Stimulated activated CD8-positive, alpha-beta memory T cell treated with anti-CD3 and anti-CD28 coated beads, Interleukin-7, amount 100 ng/mL, for 1 hour (primary cell): Measurements from ENCODE around the gene OR10A7.
"Not testable (repeated sequence)": the region's sequence is repeated elsewhere in the genome, so short reads cannot be mapped to it uniquely, and the experiment has no call there.

ENCODE experiments used
- DNase-seq, 2 donors: peaks; one replicate each; pipeline ENCODE4 v3.0.0-alpha.2; 2020; ENCODE audit warnings: low read depth in 2 of 2

Gene OR10A7, protein sequence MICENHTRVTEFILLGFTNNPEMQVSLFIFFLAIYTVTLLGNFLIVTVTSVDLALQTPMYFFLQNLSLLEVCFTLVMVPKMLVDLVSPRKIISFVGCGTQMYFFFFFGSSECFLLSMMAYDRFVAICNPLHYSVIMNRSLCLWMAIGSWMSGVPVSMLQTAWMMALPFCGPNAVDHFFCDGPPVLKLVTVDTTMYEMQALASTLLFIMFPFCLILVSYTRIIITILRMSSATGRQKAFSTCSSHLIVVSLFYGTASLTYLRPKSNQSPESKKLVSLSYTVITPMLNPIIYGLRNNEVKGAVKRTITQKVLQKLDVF

DNA sequence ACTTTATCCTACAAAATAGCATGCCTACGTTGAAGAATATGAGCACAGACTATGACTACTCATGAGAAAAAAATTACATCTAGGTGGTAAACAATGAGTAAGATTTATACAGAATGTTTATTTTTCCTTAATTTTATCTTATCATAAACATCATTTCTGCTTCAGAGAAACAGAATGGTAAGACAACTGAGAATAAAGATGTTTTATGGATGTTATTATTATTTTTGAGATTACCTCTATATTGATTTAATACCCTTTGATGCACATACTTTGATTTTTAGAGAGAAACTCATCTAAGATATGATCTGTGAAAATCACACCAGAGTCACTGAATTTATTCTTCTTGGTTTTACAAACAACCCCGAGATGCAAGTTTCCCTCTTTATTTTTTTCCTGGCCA, at the start of gene OR10A7:
Gene OR10A7, plus strand, starts transcription at position 301 of the 400 bp plus-strand sequence. Its CDS starts 0 bp downstream, at position 301.
- no peak for DNase-seq

DNA sequence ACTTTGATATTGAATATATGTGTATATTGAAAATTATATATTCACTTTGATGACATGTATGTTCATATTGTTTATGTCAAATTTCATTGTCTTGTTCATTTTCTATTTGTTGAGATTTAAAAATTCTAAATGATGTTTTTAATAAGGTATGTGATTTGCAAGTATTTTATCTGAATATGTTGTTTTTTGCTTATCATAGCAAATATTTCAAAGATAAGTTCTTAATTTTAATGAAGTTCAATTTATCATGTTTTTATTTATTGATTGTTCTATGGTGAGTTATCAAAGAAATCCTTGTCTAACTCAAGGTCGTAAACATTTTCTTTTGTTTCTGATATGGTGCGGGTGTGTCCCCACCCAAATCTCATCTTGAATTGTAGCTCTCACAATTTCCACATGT, 49.4 kb upstream of the OR10A7 start:
- DNase-seq = no peak

DNA sequence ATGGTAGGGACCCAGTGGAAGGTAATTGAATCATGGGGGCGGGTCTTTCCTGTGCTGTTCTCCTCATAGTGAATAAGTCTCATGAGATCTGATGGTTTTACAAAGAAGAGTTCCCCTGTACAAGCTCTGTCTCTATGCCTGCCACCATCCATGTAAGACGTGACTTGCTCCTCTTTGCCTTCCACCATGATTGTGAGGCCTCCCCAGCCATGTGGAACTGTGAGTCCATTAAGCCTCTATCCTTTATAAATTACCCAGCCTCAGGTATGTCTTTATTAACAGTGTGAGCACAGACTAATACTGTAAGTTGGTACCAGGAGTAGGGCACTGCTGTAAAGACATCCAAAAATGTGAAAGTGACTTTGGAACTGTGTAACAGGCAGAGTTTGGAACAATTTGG, 49.0 kb upstream of the OR10A7 start:
- not testable (repeated sequence) for DNase-seq

DNA sequence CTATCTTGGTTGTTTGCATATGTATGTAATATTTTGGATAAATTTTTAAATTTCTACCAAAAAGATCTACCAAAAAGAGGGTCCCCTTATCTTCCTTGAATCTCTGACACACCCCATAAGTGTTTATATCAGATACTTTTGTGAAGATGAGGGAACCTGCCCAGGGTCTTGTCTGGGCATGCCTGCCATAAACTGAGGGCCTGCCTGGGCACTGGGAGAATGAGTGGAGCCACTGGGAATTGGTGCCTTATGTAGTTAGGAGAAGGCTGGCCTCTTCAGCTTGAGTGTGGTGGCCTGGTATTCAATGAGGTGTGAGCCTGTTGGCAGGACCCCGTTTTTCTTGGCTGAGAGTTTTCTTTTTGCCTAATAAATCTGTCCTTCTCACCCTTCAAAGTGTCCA, 48.1 kb upstream of the OR10A7 start:
- no peak for DNase-seq

DNA sequence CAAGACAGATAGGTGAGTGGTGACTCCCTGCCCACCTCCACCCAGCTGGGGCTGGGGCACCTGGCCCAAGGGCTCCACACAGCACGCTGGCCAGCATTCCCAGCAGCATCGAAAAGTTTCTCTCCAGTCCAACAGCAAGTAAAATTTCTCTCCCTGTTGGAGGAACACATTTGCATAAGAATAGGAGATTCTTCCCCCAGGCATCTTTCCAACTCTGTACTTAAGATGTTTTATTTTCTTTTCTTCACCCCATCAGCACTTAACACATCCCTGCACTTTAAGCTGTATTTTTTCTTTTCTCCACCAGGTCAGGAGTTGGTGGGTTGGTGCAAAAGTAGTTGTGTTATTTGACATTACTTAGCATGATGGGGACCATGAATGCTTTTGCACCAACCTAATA, 47.4 kb upstream of the OR10A7 start:
- no peak for DNase-seq

DNA sequence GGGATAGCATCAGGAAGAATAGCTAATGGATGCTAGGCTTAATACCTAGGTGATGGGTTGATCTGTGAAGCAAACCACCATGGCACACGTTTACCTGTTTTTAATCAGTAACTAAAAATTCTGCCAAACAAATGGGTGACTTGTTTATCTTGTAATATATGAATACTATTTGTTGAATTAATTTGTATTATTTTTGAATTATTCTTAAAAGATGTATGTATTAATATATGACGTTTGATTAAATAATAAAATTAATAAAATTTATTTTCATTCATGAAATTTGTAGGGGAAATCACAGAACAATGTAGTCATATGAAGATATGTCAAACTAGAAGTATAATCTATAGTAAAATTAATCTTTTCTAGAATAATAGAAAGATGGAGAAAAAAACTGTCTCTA, 32.3 kb upstream of the OR10A7 start:
- no peak for DNase-seq

DNA sequence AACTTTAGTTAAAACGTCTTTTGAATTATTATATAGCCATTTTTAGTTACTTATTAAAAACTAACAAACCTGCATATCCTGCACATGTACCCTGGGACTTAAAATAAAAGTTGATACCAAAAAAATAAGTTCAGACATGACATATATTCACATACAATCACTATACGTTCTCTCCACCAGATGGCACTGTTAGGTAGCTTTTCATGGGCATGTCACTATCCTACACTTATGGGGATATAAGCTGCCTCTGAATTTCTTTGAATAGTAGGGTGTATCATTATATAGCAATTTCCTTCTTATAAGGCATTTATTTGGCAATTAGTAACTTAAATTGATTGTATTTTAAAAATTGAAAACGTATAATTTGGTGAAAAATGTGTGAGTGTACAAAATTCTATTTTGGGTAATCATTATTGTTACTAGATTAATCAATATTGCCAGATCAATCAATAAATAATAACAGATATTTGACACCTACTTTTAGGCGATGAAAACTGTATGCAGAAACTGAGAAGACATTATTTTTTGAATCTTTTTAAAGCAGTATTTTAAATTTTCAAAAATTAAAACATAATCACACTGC, 31.8 kb upstream of the OR10A7 start:
- DNase-seq = no peak

DNA sequence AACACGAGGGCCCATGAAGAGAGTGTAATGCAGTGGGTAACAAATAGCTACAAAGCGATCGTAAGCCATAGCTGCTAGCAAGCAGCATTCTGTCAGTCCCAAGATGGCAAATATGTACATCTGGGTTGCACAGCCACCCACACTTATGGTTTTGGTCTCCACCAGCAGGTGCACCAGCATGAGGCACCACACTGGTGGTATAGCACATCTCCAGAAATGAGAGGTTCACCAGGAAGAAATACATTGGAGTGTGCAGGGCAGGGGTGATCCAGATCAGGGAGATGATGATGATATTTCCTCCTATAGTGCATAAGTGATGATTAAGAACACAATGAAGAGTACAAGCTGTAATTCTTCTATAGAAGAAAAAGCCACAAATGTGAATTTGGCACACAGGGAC, 26.4 kb upstream of the OR10A7 start:
- DNase-seq = no peak

DNA sequence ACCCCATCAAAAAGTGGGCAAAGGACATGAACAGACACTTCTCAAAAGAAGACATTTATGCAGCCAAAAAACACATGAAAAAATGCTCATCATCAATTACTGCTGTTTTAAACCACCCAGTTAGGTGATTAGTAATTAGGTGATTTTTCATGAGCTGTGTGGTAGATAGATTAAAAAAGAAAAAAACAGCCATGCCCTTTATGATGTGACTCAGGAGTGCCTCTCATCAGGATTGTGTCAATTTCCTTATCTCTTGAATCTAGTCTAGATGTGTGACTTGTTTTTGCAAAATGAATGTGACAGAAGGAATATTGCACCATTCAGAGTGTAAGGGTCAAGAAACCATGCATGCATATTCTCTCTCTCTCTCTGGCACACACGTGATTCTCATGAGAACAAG, 5.7 kb downstream of the OR10A7 start:
- DNase-seq = no peak

DNA sequence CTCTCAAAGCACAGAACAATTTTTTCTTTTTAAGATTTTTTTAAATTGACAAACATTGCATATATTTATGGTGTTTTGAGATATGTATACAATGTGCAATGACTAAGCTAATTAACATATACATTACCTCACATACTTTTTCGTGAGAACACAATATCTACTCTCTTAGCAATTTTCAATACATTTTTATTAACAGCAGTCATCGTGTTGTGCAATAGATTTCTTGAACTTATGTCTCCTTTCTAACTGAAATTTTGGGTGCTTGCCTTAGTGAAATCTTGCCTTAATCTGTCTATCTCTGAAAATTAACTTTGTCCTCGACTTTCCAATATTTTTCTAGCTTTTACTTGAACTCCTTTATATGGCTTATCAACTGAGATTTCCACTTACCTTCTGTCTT, 6.8 kb downstream of the OR10A7 start:
- no peak for DNase-seq

DNA sequence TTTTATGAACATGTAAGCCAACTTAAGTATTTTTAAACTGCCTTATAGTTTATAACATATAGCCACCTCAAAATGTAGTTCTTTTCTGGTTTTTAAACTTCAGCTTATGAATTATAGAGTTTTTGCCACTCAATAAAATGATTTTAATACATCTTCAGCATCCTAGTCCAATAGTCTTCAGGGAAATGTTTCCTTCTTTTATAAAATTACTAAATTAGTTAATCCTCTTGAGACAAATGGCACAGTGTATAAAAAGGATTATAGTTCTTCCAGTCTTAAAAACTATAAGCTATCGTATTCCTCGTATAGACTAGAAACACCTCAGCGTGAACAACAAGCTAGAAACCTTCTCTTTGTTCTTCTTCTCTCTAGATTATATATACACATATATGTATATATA, 23.5 kb downstream of the OR10A7 start, which contains the start of gene OR6C74:
Gene OR6C74, plus strand, starts transcription at position 301 of the 400 bp plus-strand sequence. CDS start 2,679 bp downstream, outside the sequence.
- DNase-seq = no peak

DNA sequence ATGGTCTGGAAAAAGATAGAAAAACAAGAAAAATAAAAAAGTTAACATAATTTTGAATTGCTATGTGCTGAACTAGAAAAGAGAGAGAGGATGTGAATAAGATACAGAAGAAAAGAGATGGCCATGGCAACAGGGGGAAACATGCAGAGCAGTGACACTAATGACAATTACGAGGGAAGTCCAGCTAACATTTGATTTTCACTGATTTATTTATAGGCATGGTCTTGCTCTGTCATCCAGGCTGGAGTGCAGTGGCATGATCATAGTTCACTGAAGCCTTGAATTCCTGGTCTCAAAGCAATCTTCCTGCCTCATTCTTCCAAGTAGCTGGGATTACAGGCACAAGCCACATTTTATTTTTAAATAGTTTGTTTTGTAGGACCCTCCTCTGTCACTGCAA, 25.3 kb downstream of the OR10A7 start:
- DNase-seq = no peak

DNA sequence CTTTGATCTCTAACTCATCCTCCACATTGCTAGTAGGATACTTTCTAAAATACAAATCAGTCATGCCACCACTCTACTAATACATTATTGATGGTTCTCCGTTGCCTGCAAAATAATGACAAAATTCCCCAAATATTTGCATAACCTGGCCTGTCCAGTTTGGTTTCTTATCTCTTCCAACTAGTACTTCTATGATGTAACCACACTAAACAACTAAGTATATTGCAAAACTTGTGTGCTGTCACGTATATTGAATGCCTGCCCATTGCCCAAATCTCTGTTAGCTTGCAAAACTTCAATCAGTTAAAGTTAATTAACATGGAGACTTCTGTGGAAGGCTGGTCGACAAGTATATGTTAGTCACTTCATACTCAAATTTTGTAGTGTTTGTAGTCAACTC, 30.1 kb downstream of the OR10A7 start:
- no peak for DNase-seq

DNA sequence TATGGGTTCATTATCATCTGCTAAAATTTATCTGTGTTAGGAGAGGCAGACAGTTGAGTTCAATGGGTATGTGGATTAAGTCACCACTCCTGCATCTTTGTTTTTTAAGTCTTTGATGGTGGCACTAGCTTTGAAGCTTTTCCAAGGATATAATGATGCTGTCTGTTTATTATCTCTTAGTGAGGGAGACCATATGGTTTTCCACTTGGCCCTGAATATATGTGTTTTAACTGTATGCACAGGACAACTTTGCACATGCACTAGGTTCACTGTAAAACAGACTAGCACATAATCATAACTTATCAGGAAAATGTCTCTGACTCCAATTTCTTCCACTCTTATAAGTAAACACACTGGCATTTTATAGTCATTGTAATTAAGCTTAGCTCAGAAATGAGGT, 32.5 kb downstream of the OR10A7 start:
- no peak for DNase-seq

DNA sequence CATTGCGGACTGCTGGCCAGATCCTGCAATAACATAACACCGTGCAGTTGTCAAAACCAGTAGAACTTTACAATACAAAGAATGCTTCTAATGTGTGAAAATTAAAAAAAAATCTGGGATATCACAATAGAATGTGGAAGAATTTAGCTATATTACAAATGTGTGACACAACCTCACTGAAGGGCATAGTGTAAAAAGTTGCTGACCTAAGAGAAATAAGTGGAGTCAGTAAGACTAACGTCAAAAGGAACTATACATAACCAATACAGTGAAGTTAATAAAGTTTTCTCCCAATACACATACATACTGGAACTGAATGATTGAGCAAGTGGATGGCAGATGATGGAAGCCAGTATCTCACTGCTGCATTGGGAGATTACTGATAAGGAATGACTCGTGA, 36.0 kb downstream of the OR10A7 start:
- no peak for DNase-seq

DNA sequence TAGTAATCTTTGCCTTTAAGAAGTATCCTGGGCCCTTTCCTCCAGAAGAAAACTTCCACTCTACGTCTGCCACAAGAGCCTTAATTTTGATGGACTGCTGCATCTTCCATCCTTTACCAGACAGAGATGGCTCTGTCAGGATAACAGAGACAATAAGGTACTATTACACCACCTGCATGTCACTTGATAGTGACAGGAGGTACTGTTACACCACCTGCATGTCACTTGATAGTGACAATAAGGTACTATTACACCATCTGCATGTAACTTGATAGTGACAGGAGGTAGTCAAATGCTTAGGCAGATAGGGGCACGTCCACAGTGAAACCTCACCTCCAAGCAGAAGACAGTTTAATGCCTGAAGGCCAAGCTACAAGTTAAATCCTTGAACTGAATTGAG, 37.5 kb downstream of the OR10A7 start:
- no peak for DNase-seq
